HepG2 (cell line): ENCODE data around the gene ARL3. TPM values are rescaled to one million over a fixed set of nuclear protein-coding genes. Genes with fewer than 3 reads are reported as not detected.

Source experiments
- ATAC-seq: fragments of 200-7000 bp; cut with Tn5 transposase; 3 replicates; pipeline ENCODE4 v1.9.1; 2020; ENCODE audit warnings: mild to moderate bottlenecking, moderate library complexity
- BruUV-seq: library from RNA; stranded (reverse); fragments of 400-500 nt; replicated peaks from 2 replicates; lab custom pipeline; 2021; lab: Mats Ljungman, UMichigan
- CTCF ChIA-PET: fragments of 300-600 bp; formaldehyde crosslinking; extraction: SDS; loops from one replicate; lab custom pipeline; 2021; ENCODE audit warnings: low total read pairs, inconsistent platforms, low intra/inter-chr PET ratio; lab: Yijun Ruan, JAX
- POLR2A ChIA-PET: fragments of 350-600 bp; sonication (Branson Sonifier 250); formaldehyde crosslinking; loops from one replicate; lab custom pipeline; 2020; ENCODE audit warnings: antibody characterized with exemption, inconsistent platforms; lab: Yijun Ruan, JAX
- DNase-seq: peaks from one replicate; pipeline ENCODE4 v3.0.0-alpha.2; 2015; ENCODE audit warnings: low spot score
- FAIRE-seq: peaks from 3 replicates; lab custom pipeline; 2011; peaks lifted over from hg19 to GRCh38; lab: Jason Lieb, UNC
- H2AFZ ChIP-seq: one replicate; pipeline ENCODE4 v1.6.1; 2011; ENCODE audit warnings: low read length, inconsistent platforms
- H3K27ac ChIP-seq: fragments of 300-600 bp; 3 replicates; pipeline ENCODE4 v1.8.0; 2011; ENCODE audit warnings: mixed run types, mild to moderate bottlenecking, mixed read lengths, low read length, inconsistent platforms; ENCODE audit not compliant: insufficient read depth; ENCODE audit errors: extremely low read length
- H3K27me3 ChIP-seq, 2 experiments: fragments of 200-600 bp in 1 of 2; 2 replicates in 1 of 2; 3 replicates in 1 of 2; pipeline versions ENCODE4 v1.6.0 to v1.8.0; 2011; ENCODE audit warnings: low read length in 2 of 2, mild to moderate bottlenecking in 2 of 2, moderate library complexity in 2 of 2, inconsistent platforms in 1 of 2; ENCODE audit not compliant: insufficient read depth in 2 of 2, control insufficient read depth in 1 of 2
- H3K36me3 ChIP-seq, 2 experiments: fragments of 200-600 bp in 1 of 2; replicated peaks in 1 of 2; 2 replicates in 1 of 2; 3 replicates in 1 of 2; pipeline versions ENCODE4 v1.5.1 to v1.8.0; 2011; ENCODE audit warnings: low read length in 2 of 2, inconsistent platforms in 1 of 2; ENCODE audit not compliant: insufficient read depth in 2 of 2, control insufficient read depth in 1 of 2
- H3K4me1 ChIP-seq: 2 replicates; pipeline ENCODE4 v1.5.1; 2012; ENCODE audit warnings: low read length, inconsistent platforms; ENCODE audit not compliant: insufficient read depth
- H3K4me2 ChIP-seq: 2 replicates; pipeline ENCODE4 v1.6.0; 2011; ENCODE audit warnings: low read depth, low read length, inconsistent platforms
- H3K4me3 ChIP-seq, 3 experiments: fragments of 200-600 bp in 1 of 3; sonication (generic), shearing (Covaris generic) in 1 of 3; replicated peaks in 1 of 3; 2 replicates each; pipeline ENCODE4 v1.5.1; 2011 to 2016; ENCODE audit warnings: low read length in 3 of 3, inconsistent platforms in 2 of 3, low read depth in 2 of 3, mild to moderate bottlenecking in 2 of 3, control low read depth in 1 of 3, mixed read lengths in 1 of 3; ENCODE audit not compliant: insufficient read depth in 1 of 3
- H3K79me2 ChIP-seq: one replicate; pipeline ENCODE4 v1.6.1; 2011; ENCODE audit warnings: low read length, inconsistent platforms; ENCODE audit not compliant: insufficient read depth
- H3K9ac ChIP-seq: 2 replicates; pipeline ENCODE4 v1.6.0; 2011; ENCODE audit warnings: mild to moderate bottlenecking, low read depth, low read length, inconsistent platforms; ENCODE audit not compliant: insufficient read depth
- H3K9me3 ChIP-seq: 2 replicates; pipeline ENCODE4 v1.5.1; 2012; ENCODE audit warnings: mild to moderate bottlenecking, low read length
- H4K20me1 ChIP-seq: 2 replicates; pipeline ENCODE4 v1.6.0; 2011; ENCODE audit warnings: inconsistent platforms, mild to moderate bottlenecking, low read length, moderate library complexity; ENCODE audit not compliant: insufficient read depth
- CEBPB ChIP-seq: IDR thresholded peaks from 2 replicates; pipeline ENCODE4 v1.6.1; 2011; ENCODE audit warnings: low read depth, low read length, improper control_type of control experiment, borderline replicate concordance
- CEBPG ChIP-seq: IDR thresholded peaks from 2 replicates; pipeline ENCODE4 v1.6.1; 2016
- CHCHD3 ChIP-seq: sonication (generic); formaldehyde crosslinking; IDR thresholded peaks from 2 replicates; pipeline ENCODE4 v1.8.0; 2022; ENCODE audit warnings: mild to moderate bottlenecking, missing genetic modification reagents, moderate library complexity
- FOXC1 ChIP-seq: sonication (generic); formaldehyde crosslinking; IDR thresholded peaks from 2 replicates; pipeline ENCODE4 v1.8.0; 2022; ENCODE audit warnings: mild to moderate bottlenecking, missing genetic modification reagents, borderline replicate concordance
- HIVEP1 ChIP-seq: sonication (generic); formaldehyde crosslinking; IDR thresholded peaks from 2 replicates; pipeline ENCODE4 v1.4.0; 2020; ENCODE audit warnings: mild to moderate bottlenecking, missing genetic modification reagents
- MAFG ChIP-seq: sonication (generic); formaldehyde crosslinking; IDR thresholded peaks from 2 replicates; pipeline ENCODE4 v1.5.1; 2020; ENCODE audit warnings: mild to moderate bottlenecking, missing genetic modification reagents
- NFYB ChIP-seq: sonication (generic); formaldehyde crosslinking; IDR thresholded peaks from 2 replicates; pipeline ENCODE4 v1.4.0; 2020; ENCODE audit warnings: missing genetic modification reagents
- NR2F6 ChIP-seq, 2 experiments: IDR thresholded peaks; 2 replicates each; pipeline ENCODE4 v1.6.1; 2016; ENCODE audit warnings: antibody characterized with exemption in 1 of 2, mild to moderate bottlenecking in 1 of 2
- RARA ChIP-seq: IDR thresholded peaks from 2 replicates; pipeline ENCODE4 v1.6.1; 2016; ENCODE audit warnings: missing genetic modification reagents, missing compliant biosample characterization
- RXRA ChIP-seq: sonication (generic); formaldehyde crosslinking; IDR thresholded peaks from 2 replicates; pipeline ENCODE4 v1.5.1; 2020; ENCODE audit warnings: missing genetic modification reagents
- SMC3 ChIP-seq: IDR thresholded peaks from 2 replicates; pipeline ENCODE4 v1.6.1; 2011; ENCODE audit warnings: low read length, improper control_type of control experiment
- TFAP4 ChIP-seq: sonication (generic); IDR thresholded peaks from 2 replicates; pipeline ENCODE4 v1.6.1; 2016; ENCODE audit warnings: low read depth, borderline replicate concordance
- ZC3H4 ChIP-seq: sonication (generic); formaldehyde crosslinking; IDR thresholded peaks from 2 replicates; pipeline ENCODE4 v1.4.0; 2020; ENCODE audit warnings: missing genetic modification reagents, borderline replicate concordance
- ZFX ChIP-seq: sonication (generic); formaldehyde crosslinking; IDR thresholded peaks from 2 replicates; pipeline ENCODE4 v1.4.0; 2020; ENCODE audit warnings: mild to moderate bottlenecking, low read depth, missing genetic modification reagents, moderate library complexity
- ZNF350 ChIP-seq: sonication (generic); formaldehyde crosslinking; IDR thresholded peaks from 2 replicates; pipeline ENCODE4 v1.4.0; 2020; ENCODE audit warnings: mild to moderate bottlenecking, low read depth, missing genetic modification reagents, borderline replicate concordance
- ZNF567 ChIP-seq: sonication (generic); formaldehyde crosslinking; IDR thresholded peaks from 2 replicates; pipeline ENCODE4 v1.8.1; 2023; ENCODE audit warnings: mild to moderate bottlenecking, missing genetic modification reagents, borderline replicate concordance
- ZNF598 ChIP-seq: sonication (generic); formaldehyde crosslinking; IDR thresholded peaks from 2 replicates; pipeline ENCODE4 v1.5.1; 2020; ENCODE audit warnings: mild to moderate bottlenecking, missing genetic modification reagents, borderline replicate concordance
- ZNF841 ChIP-seq: sonication (generic); formaldehyde crosslinking; IDR thresholded peaks from 2 replicates; pipeline ENCODE4 v1.8.1; 2023; ENCODE audit warnings: missing genetic modification reagents, borderline replicate concordance
- ZNF883 ChIP-seq: sonication (generic); formaldehyde crosslinking; IDR thresholded peaks from 2 replicates; pipeline ENCODE4 v1.5.1; 2020; ENCODE audit warnings: mild to moderate bottlenecking, missing genetic modification reagents; ENCODE audit errors: not compliant biosample characterization
- ZNF891 ChIP-seq: sonication (generic); formaldehyde crosslinking; IDR thresholded peaks from 2 replicates; pipeline ENCODE4 v1.5.0; 2020; ENCODE audit warnings: mild to moderate bottlenecking, missing genetic modification reagents
- WGBS: methylation state at CpG from one replicate; pipeline ENCODE4 v1.1.6; 2017; ENCODE audit warnings: low lambda C conversion rate; 5-methylcytosine and 5-hydroxymethylcytosine counted together
- in situ Hi-C: cut with HindIII; loops from 2 replicates; pipeline ENCODE4 v1.10.0; 2017; ENCODE audit warnings: low pct_unique_long_range_greater_than_20kb; ENCODE audit not compliant: extremely low pct_ligation_motif_present
- intact Hi-C: fragments of 100-400 bp; cut with micrococcal nuclease; formaldehyde crosslinking; loops from one replicate; pipeline ENCODE4 v1.10.0; 2022; ENCODE audit not compliant: unreplicated experiment
- polyA plus RNA-seq, 8 experiments: library from polyadenylated mRNA; depleted of rRNA in 3 of 8; stranded (reverse) in 7 of 8; unstranded in 1 of 8; fragments of >200 nt; fragmentation: Illumina TruSeq in 4 of 8; extraction: Trizol in 4 of 8; gene quantifications; 2 replicates each; pipeline versions ENCODE4 v1.2.1 to v1.2.3, GENCODE V29; 2011 to 2016; ENCODE audit warnings: low read depth in 4 of 8, missing spikeins in 1 of 8, mixed read lengths in 1 of 8; ENCODE audit not compliant: insufficient read depth in 1 of 8
- total RNA-seq, 5 experiments: library from RNA; depleted of rRNA; stranded (reverse); fragments of >200 nt; fragmentation: Illumina TruSeq; extraction: Trizol; gene quantifications; 2 replicates each; pipeline ENCODE4 v1.2.3, GENCODE V29; 2016; ENCODE audit warnings: low read depth in 1 of 5
- TF ChIP-seq, protein P1 (sequence below): sonication (generic); formaldehyde crosslinking; IDR thresholded peaks from 2 replicates; pipeline ENCODE4 v1.5.0; 2020; ENCODE audit warnings: mild to moderate bottlenecking, missing genetic modification reagents, borderline replicate concordance

ARL3 gene
- total and polyA plus RNA-seq, 2 of the 13 experiments (the other 11 are each of a cell fraction or from before 2014, with no cell fraction given) = 5.2 to 6.6 TPM

DNA sequence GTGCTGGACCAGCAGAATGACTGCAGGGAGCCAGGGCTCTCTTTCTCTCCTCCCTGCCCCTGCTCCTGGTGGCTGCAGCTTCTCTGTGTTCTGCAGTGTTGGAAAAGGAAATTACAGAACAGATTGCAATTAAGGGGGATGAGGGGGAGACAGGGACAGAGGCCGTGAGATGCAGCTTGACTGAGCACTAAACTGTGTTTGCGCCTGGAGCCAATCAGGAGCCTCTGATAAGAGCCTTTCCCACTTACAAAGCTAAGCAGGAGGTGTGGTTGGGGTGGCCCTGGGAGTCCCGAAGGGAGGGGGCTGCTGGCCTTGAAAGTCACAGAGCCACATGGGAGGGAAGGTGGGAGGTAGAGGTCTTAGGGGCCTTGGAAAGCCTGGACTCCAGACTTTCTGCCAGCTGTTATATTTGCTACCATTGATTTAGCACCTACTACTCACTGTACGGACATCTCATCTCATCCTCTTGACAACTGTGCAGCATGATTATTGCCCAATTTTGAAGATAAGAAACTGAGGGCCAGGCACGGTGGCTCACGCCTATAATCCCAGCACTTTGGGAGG lies 43.2 kb downstream of the ARL3 start:
- ChIA-PET CTCF (no interaction called here), POLR2A (interaction anchor here (1.1 to 2.3 kb wide), 2 partner anchors 10 to 26 kb away, joined by 4 to 17 read pairs; partner anchors contain the start of gene TRIM8)
- BruUV-seq = no TSS peak
- no peaks in the 10 kb centered on the region for H4K20me1 ChIP-seq
- in situ Hi-C loops = no loop called here
- FAIRE-seq (no peak), ATAC-seq (no peak), DNase-seq (peak; percentile 51)
- H3K4me2 ChIP-seq = peak overlapping the region; percentile 88
- H3K27me3 ChIP-seq = no peaks in the 10 kb centered on the region
- no peaks in the 10 kb centered on the region for H3K79me2 ChIP-seq
- peak overlapping the region in 1 of 3 experiments; percentile 30; a peak in 1 of 6 replicates for H3K4me3 ChIP-seq
- H3K36me3 ChIP-seq = no peaks in the 10 kb centered on the region
- no peak overlapping the region for H3K27ac ChIP-seq
- intact Hi-C loops = no loop called here
- no peaks in the 10 kb centered on the region for H3K9me3 ChIP-seq
- H3K9ac ChIP-seq = no peak overlapping the region
- no peak overlapping the region for H2AFZ ChIP-seq
- peaks cover 100% of the 10 kb centered on the region for H3K4me1 ChIP-seq
- WGBS = 5% methylated on average over 6 of the region's 6 CpGs
- peak; percentile 25 for TF ChIP-seq NFYB (CRISPR knock-in tag)
- no peak for TF ChIP-seq SMC3
- no peak for TF ChIP-seq CHCHD3
- TF ChIP-seq ZC3H4 (CRISPR knock-in tag) = no peak
- no peak for TF ChIP-seq ZNF841
- TF ChIP-seq ZNF567 (CRISPR knock-in tag) = no peak
- peak; percentile 93 for TF ChIP-seq HIVEP1
- peak; percentile 26; the same call in 1 of the 2 replicates for TF ChIP-seq CEBPB
- no peak for TF ChIP-seq ZNF598
- TF ChIP-seq ZNF883 (CRISPR knock-in tag) = no peak
- TF ChIP-seq FOXC1 (CRISPR knock-in tag) = peak; percentile 61; the same call in 1 of the 2 replicates
- 0 out of 2 replicates have a peak, but pooled peaks have one; percentile 17 for TF ChIP-seq RXRA (CRISPR knock-in tag)
- peak; percentile 33; the same call in 1 of the 2 replicates for TF ChIP-seq NR2F6 (IDR thresholded peaks at IDR 0.05)
- no peak for TF ChIP-seq NR2F6 (CRISPR knock-in tag; IDR thresholded peaks at IDR 0.05)
- TF ChIP-seq TFAP4 = peak; percentile 55; the same call in 1 of the 2 replicates
- no peak for TF ChIP-seq ZFX (CRISPR knock-in tag)
- no peak for TF ChIP-seq ZNF891
- 0 out of 2 replicates have a peak, but pooled peaks have one; percentile 8 for TF ChIP-seq RARA (CRISPR knock-in tag)
- peak; percentile 71 for TF ChIP-seq CEBPG (CRISPR knock-in tag)
- peak; percentile 24; the same call in 1 of the 2 replicates for TF ChIP-seq ZNF350 (CRISPR knock-in tag)
- TF ChIP-seq, protein P1, sequence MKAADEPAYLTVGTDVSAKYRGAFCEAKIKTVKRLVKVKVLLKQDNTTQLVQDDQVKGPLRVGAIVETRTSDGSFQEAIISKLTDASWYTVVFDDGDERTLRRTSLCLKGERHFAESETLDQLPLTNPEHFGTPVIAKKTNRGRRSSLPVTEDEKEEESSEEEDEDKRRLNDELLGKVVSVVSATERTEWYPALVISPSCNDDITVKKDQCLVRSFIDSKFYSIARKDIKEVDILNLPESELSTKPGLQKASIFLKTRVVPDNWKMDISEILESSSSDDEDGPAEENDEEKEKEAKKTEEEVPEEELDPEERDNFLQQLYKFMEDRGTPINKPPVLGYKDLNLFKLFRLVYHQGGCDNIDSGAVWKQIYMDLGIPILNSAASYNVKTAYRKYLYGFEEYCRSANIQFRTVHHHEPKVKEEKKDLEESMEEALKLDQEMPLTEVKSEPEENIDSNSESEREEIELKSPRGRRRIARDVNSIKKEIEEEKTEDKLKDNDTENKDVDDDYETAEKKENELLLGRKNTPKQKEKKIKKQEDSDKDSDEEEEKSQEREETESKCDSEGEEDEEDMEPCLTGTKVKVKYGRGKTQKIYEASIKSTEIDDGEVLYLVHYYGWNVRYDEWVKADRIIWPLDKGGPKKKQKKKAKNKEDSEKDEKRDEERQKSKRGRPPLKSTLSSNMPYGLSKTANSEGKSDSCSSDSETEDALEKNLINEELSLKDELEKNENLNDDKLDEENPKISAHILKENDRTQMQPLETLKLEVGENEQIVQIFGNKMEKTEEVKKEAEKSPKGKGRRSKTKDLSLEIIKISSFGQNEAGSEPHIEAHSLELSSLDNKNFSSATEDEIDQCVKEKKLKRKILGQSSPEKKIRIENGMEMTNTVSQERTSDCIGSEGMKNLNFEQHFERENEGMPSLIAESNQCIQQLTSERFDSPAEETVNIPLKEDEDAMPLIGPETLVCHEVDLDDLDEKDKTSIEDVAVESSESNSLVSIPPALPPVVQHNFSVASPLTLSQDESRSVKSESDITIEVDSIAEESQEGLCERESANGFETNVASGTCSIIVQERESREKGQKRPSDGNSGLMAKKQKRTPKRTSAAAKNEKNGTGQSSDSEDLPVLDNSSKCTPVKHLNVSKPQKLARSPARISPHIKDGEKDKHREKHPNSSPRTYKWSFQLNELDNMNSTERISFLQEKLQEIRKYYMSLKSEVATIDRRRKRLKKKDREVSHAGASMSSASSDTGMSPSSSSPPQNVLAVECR = 0 out of 2 replicates have a peak, but pooled peaks have one; percentile 22
- TF ChIP-seq MAFG (CRISPR knock-in tag) = no peak
